PC-9 (cell line): ENCODE results near the gene PSMA7. TPM values are rescaled to one million over a fixed set of nuclear protein-coding genes. Genes with fewer than 3 reads are reported as not detected.

ENCODE experiments used
- BruUV-seq: library from RNA; stranded (reverse); fragments of 400-500 nt; replicated peaks from 2 replicates; lab custom pipeline; 2021; lab: Mats Ljungman, UMichigan
- CTCF ChIA-PET: fragments of 300-600 bp; sonication (Branson Sonifier 250); formaldehyde crosslinking; loops from one replicate; lab custom pipeline; 2022; ENCODE audit warnings: antibody characterized with exemption; lab: Charles Lee
- POLR2A ChIA-PET: fragments of 300-600 bp; sonication (Branson Sonifier 250); formaldehyde crosslinking; loops from one replicate; lab custom pipeline; 2022; ENCODE audit warnings: antibody characterized with exemption; ENCODE audit not compliant: unreplicated experiment; lab: Charles Lee
- DNase-seq, 2 experiments: peaks; one replicate each; pipeline versions ENCODE4 v3.0.0 to v3.0.0-alpha.2; 2015 to 2022; ENCODE audit warnings: mixed read lengths in 1 of 2
- H2AFZ ChIP-seq: fragments of 200-600 bp; sonication (generic); 2 replicates; pipeline ENCODE4 v1.8.1; 2017; ENCODE audit warnings: antibody characterized with exemption
- H3F3A ChIP-seq: fragments of 200-600 bp; sonication (generic); 2 replicates; pipeline ENCODE4 v1.8.1; 2017; ENCODE audit warnings: antibody characterized with exemption, mild to moderate bottlenecking, low read depth; ENCODE audit not compliant: insufficient read depth
- H3K27ac ChIP-seq: fragments of 200-600 bp; sonication (generic); 2 replicates; pipeline ENCODE4 v1.6.1; 2016; ENCODE audit warnings: mixed run types
- H3K27me3 ChIP-seq: fragments of 200-600 bp; sonication (generic); 2 replicates; pipeline ENCODE4 v1.6.1; 2016; ENCODE audit warnings: low read depth, mixed run types; ENCODE audit not compliant: insufficient read depth
- H3K36me3 ChIP-seq: fragments of 200-600 bp; sonication (generic); 2 replicates; pipeline ENCODE4 v1.6.1; 2016; ENCODE audit warnings: low read depth, mixed run types
- H3K4me1 ChIP-seq: fragments of 200-600 bp; sonication (generic); replicated peaks from 2 replicates; pipeline ENCODE4 v1.6.1; 2016; ENCODE audit warnings: mixed run types; ENCODE audit not compliant: insufficient read depth
- H3K4me2 ChIP-seq: fragments of 200-600 bp; sonication (generic); 2 replicates; pipeline ENCODE4 v1.6.1; 2017; ENCODE audit warnings: mixed run types
- H3K4me3 ChIP-seq: fragments of 200-600 bp; sonication (generic); 2 replicates; pipeline ENCODE4 v1.6.1; 2016; ENCODE audit warnings: mixed run types
- H3K79me2 ChIP-seq: fragments of 200-600 bp; sonication (generic); 2 replicates; pipeline ENCODE4 v1.6.1; 2017; ENCODE audit warnings: low read depth, mixed run types
- H3K9me2 ChIP-seq: fragments of 200-600 bp; sonication (generic); 2 replicates; pipeline ENCODE4 v1.8.1; 2017; ENCODE audit warnings: mild to moderate bottlenecking; ENCODE audit not compliant: insufficient read depth
- H3K9me3 ChIP-seq: fragments of 200-600 bp; sonication (generic); 2 replicates; pipeline ENCODE4 v1.8.1; 2016; ENCODE audit warnings: low read depth; ENCODE audit not compliant: insufficient read depth
- H4K20me1 ChIP-seq: fragments of 200-600 bp; sonication (generic); 2 replicates; pipeline ENCODE4 v1.8.1; 2017; ENCODE audit not compliant: insufficient read depth
- CTCF ChIP-seq: fragments of 200-600 bp; sonication (generic); conservative IDR thresholded peaks from 2 replicates; pipeline ENCODE4 v1.6.1; 2017; ENCODE audit warnings: mixed run types, antibody characterized with exemption, mild to moderate bottlenecking, moderate library complexity
- EZH2 ChIP-seq: fragments of 200-600 bp; sonication (generic); IDR thresholded peaks from 2 replicates; pipeline ENCODE4 v1.8.0; 2017; ENCODE audit warnings: antibody characterized with exemption, low read depth
- intact Hi-C: fragments of 100-400 bp; cut with micrococcal nuclease; formaldehyde crosslinking; loops from one replicate; pipeline ENCODE4 v1.10.0; 2022; ENCODE audit not compliant: unreplicated experiment
- total RNA-seq: library from RNA; stranded (reverse); gene quantifications from 2 replicates; pipeline ENCODE4 v1.2.3, GENCODE V29; 2021

Gene PSMA7
- total RNA-seq, 1 experiment from 2014 or later, result 391 TPM

GRCh38 chr20:62162765-62163484 is 19.7 kb upstream of the PSMA7 start:
- peaks cover 12% of the 10 kb centered on the region for H3F3A ChIP-seq
- no peak for DNase-seq
- H3K79me2 ChIP-seq, result peaks cover 12% of the 10 kb centered on the region
- H2AFZ ChIP-seq, result no peak overlapping the region
- H3K36me3 ChIP-seq, result peaks cover 13% of the 10 kb centered on the region; the same call in 1 of the 2 replicates
- intact Hi-C loops, result no loop called here
- no peaks in the 10 kb centered on the region for H3K27me3 ChIP-seq
- BruUV-seq, result no TSS peak
- ChIA-PET POLR2A (no interaction called here), CTCF (no interaction called here)
- H3K4me1 ChIP-seq, result peaks cover 16% of the 10 kb centered on the region
- H3K4me2 ChIP-seq, result no peak overlapping the region
- no peak overlapping the region for H3K27ac ChIP-seq
- no peaks in the 10 kb centered on the region for H3K9me2 ChIP-seq
- peaks cover 31% of the 10 kb centered on the region for H4K20me1 ChIP-seq
- no peak overlapping the region for H3K4me3 ChIP-seq
- no peaks in the 10 kb centered on the region for H3K9me3 ChIP-seq
- no peak for TF ChIP-seq CTCF
- no peak for TF ChIP-seq EZH2

- ChIA-PET CTCF (no interaction called here), POLR2A (no interaction called here)
- Histone ChIP-seq H3K27me3 (no peaks in the 10 kb centered on the region), H4K20me1 (peaks cover 38% of the 10 kb centered on the region), H3K9me3 (no peaks in the 10 kb centered on the region), H3K9me2 (no peaks in the 10 kb centered on the region), H3F3A (peaks cover 9% of the 10 kb centered on the region), H2AFZ (no peak overlapping the region), H3K79me2 (peaks cover 28% of the 10 kb centered on the region), H3K4me1 (peaks cover 20% of the 10 kb centered on the region), H3K36me3 (peaks cover 13% of the 10 kb centered on the region; the same call in 1 of the 2 replicates), H3K27ac (no peak overlapping the region), H3K4me3 (no peak overlapping the region), H3K4me2 (no peak overlapping the region)
- no peak for DNase-seq
- intact Hi-C loops, result no loop called here
- BruUV-seq, result no TSS peak
- TF ChIP-seq EZH2, result no peak
- TF ChIP-seq CTCF, result no peak
Measured at GRCh38 chr20:62161347-62161746, 18.2 kb upstream of the PSMA7 start.

- POLR2A ChIA-PET, result no interaction called here
- Histone ChIP-seq H3K27ac (no peak overlapping the region), H3K36me3 (peaks cover 13% of the 10 kb centered on the region; the same call in 1 of the 2 replicates), H3K27me3 (no peaks in the 10 kb centered on the region), H3K4me3 (no peak overlapping the region), H3K4me1 (peaks cover 24% of the 10 kb centered on the region), H3K4me2 (no peak overlapping the region), H4K20me1 (peaks cover 42% of the 10 kb centered on the region), H3K9me3 (no peaks in the 10 kb centered on the region), H3K79me2 (peaks cover 33% of the 10 kb centered on the region), H2AFZ (no peak overlapping the region), H3K9me2 (no peaks in the 10 kb centered on the region), H3F3A (peaks cover 14% of the 10 kb centered on the region)
- intact Hi-C loops, result no loop called here
- no TSS peak for BruUV-seq
- TF ChIP-seq EZH2, result no peak
- TF ChIP-seq CTCF, result no peak
- no peak for DNase-seq
- CTCF ChIA-PET, result no interaction called here
Measured at GRCh38 chr20:62160876-62161275, 17.7 kb upstream of the PSMA7 start.
